NCI-H187 treated with DMSO at 0.1 percent for 48 hours (cell line): ENCODE data around the gene ATXN2.
"Not testable (repeated sequence)": the region's sequence is repeated elsewhere in the genome, so short reads cannot be mapped to it uniquely, and the experiment has no call there.

Experiments
- DNase-seq: peaks from one replicate; lab custom pipeline; 2025; lab: John Stamatoyannopoulos, UW

Gene ATXN2

DNA sequence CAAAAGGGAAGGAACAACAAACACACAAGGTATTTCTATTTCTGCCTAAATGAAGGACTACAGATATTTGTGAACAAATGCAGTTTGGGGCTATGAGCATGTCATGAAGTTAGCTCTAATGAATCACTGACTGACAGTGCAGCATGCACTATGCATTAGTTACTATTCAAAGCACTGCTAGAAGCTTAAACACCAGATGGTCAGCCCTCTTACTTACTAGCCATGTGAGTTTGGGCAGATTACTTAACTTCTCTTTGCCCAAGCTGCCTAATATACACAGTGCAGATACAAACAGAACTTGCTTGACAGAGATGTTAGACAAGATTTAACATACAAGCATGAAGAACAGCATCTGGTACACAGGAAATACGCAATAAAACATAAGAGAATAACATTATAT, 96.0 kb downstream of the ATXN2 start:
- no peak for DNase-seq

DNA sequence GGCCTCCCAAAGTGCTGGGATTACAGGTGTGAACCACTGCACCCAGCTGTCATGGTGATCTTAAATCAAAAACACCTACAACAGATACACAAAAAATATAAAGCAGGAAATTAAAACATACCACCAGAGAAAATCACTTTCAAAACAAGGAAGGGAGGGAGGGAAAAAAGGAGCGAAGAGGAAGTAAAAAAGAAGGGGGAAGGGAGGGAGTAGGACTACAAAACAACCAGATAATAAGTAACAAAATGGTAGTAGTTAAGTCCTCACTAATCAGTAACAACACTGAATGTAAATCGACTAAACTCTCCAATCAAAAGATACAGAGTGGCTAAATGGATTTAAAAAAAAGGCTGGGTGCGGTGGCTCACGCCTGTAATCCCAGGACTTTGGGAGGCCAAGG, 104.4 kb downstream of the ATXN2 start:
- no peak for DNase-seq

- not testable (repeated sequence) for DNase-seq
These were observed 106.1 kb downstream of the ATXN2 start for GRCh38 chr12:111492979-111493378.

DNA sequence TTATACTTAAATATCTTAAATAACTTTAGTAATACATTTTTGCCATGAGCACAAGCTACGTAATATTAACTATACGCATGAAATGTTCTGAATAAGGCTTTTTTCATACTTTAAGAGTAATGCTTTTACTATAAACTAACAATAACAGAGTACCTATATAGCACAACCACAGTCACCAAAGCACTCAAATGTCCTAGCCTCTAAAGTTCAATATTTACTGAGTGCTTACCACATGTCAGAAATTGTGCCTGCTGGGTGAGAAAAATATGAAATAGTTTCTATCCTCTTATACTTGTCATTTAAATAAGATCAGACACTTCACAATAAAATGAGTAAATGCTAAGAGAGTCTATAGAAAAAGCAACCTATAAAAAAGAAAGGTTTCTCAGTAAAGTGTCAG, 110.3 kb downstream of the ATXN2 start:
- DNase-seq = no peak

- DNase-seq = no peak
These were observed 110.8 kb downstream of the ATXN2 start for GRCh38 chr12:111488271-111488670.

GRCh38 chr12:111482462-111482861, 116.7 kb downstream of the ATXN2 start:
- DNase-seq = no peak

GRCh38 chr12:111471236-111471635, 127.9 kb downstream of the ATXN2 start:
- no peak for DNase-seq

- DNase-seq = no peak
These were observed 129.7 kb downstream of the ATXN2 start for GRCh38 chr12:111469401-111469800.

GRCh38 chr12:111467857-111468241, 131.3 kb downstream of the ATXN2 start:
- DNase-seq = no peak

DNA sequence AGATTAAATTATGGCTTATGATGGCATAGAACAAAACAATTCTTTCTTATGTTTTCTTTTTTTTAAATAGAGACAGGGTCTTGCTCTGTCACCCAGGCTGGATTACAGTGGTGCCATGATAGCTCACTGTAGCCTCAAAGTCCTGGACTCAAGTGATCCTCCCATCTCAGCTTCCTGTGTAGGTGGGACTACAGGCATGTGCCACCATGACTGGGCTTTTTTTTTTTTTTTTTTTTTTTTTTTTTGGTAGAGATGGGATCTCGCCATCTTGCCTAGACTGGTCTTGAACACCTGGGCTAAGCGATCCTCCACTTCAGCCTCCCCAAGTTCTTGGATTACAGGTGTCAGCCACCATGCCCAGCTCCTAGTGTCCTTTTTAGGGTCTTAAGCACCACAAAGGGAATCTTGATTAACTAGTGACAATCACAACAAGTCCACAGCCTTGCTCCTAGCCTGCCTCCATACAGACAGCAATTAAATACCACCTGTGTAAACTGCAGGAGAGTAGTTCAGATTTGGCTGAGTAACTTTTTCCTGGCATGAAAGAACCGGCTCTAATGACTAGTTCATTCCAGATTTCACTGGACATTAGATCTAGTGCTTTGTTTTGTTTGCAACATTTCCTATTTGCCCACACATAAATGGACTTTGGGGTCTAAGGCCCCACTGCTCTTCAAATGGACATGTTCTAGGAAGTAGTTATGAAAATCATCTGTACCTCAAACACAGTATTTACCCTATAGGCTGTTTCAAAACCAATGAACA, 131.8 kb downstream of the ATXN2 start:
- no peak for DNase-seq

- no peak for DNase-seq
These were observed 136.8 kb downstream of the ATXN2 start for GRCh38 chr12:111462210-111462769.

GRCh38 chr12:111460111-111460510, 139.0 kb downstream of the ATXN2 start:
- DNase-seq = not testable (repeated sequence)

DNA sequence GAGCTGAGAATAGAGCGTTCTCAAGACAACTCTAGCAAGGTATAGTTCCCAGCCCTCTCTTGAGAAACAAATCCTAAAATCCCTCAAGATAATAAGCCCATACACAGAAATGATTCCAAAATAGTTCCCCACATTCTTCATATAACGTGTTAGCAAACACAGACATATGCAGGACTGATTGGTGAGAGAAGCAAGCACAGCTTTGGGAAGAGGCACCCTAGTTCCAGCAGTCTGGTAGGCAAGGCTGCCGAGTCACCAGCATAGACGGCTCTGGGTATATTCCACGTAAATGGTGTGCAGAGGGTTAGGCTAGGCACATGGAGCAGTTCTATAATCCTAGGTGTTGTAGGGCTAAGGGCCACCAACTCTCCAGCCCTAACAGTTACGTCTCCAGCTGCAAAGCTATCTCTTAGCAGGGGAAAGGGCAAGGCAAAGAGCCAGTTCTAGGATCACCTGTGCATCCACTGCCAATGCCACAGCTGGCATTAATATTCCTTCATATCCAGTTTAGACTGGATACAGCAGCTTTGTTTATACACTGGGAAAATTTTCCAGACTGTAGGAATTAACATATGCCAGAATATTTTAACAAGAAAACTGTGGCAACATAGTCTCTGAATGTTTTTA, 140.5 kb downstream of the ATXN2 start:
- no peak for DNase-seq

- DNase-seq = no peak
These were observed 141.5 kb downstream of the ATXN2 start for GRCh38 chr12:111457577-111457976.

DNA sequence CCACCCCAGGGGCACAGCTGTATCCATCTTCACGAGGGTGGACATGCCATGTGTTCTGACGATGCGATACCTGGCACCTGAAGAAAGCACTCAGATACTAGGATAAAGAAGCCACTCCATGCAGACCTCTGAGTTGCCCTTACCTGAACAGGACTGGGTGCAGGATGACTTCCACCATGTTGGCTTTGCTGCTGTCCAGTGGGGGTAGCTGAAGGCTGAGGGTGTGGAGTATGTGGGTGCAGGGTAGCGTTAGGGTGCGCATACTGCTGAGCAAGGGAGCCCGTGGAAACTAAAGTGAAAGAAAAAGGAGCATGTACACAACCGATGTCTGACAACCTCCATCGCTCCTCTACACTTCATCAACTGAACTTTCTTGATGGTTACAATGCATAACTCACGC, 142.0 kb downstream of the ATXN2 start:
- no peak for DNase-seq

DNA sequence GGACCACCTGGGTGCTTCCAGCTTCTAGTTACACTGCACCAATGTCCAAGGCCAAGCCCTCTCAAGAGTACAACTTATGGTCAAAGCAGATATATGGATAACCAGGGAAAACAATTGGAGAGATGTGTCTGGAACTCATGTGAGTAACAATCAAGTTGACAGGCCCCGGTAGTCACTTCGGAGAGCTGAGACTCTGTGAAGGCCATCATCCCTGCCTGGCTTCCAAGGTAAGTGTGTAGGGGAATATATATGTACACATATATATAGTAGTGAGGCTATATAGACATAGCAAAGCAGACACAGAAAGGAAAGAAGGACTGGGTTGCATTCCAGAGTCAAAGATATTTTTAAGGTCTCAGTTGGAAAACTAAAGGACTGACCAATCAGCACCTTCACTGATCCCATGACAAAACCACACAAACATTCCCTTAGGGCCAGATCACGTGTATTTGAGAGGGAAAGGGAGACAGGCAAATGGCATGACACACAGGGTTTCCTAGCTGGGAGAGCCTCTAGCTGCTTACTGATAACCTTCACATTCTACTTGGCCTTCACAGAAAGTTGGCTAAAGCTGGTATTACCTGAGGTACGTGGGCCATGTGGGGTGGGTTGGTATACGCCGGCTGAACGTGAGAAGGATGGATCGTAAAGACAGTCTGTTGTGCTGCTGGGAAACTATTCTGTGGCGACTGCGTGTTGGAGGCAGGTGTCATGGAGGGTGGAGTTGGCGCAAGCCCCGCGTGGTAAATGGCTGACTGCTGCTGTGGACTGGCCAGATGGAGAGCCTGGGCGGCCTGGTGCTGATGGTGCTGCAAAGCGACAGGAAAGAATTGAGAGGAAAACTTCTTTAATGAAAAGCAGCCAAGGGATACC, 143.4 kb downstream of the ATXN2 start:
- no peak for DNase-seq

- no peak for DNase-seq
These were observed 144.2 kb downstream of the ATXN2 start for GRCh38 chr12:111454716-111455447.

- DNase-seq = no peak
These were observed 144.8 kb downstream of the ATXN2 start for GRCh38 chr12:111454311-111454710.

DNA sequence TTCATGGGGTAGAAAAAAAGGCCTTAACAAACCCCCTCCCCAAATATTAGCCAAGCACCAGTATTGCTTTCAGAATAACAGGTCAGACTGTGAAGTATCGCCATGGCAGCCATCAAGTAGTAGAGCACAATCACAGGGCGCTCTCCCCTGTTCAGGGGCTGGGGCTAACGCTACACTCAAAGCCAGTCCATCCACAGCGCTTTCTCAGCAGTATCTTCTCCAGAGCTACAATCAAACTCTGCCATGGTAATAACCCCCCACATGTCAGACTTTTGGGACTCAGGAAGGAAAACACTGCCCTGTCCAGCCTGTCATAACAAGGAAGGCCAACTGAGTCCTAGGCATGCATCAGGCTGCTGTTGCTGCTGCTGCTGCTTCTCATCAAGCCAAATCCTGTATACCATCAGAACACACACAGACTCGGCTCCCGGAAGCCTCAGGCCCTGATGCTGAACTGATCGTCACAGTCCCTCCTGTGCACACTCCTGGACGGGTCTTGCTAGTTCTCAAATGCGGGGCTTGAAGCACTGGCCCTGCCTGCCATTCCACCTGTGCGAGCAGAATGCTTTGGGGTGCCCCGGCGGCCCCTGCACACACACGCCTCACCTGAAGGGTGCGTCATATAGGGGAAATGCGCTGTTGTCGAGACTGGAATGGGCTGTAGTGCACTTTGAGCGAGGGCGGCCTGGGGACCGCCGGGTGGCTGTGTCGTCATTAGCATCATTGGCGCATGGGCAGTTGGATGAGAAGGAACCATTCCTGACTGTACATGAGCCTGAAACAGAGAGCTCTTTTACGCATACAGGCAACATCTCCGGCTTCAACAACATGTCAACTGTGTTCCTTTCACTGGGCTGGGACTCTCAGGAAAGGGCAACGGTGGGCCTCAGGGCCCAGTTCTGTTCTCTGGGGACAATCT, 145.8 kb downstream of the ATXN2 start:
- no peak for DNase-seq

GRCh38 chr12:111451649-111452129, 147.4 kb downstream of the ATXN2 start:
- no peak for DNase-seq

- DNase-seq = no peak
These were observed 147.9 kb downstream of the ATXN2 start for GRCh38 chr12:111451232-111451631.
